Subcutaneous abdominal adipose tissue (tissue), 5 donors: ENCODE measurements around the gene ZNF446.
A peak's percentile ranks its signal among the peaks of the same experiment; 100 is the strongest.

Experiments
- H3K27ac ChIP-seq: one replicate; pipeline ENCODE4 v1.7.0; 2013; ENCODE audit warnings: low read depth, mild to moderate bottlenecking, inconsistent platforms, low read length, moderate library complexity
- H3K27me3 ChIP-seq, 5 donors: one replicate each; pipeline ENCODE4 v1.7.0; 2013; ENCODE audit warnings: low read length in 5 of 5, inconsistent platforms in 1 of 5; ENCODE audit not compliant: control insufficient read depth in 5 of 5, insufficient read depth in 4 of 5
- H3K36me3 ChIP-seq, 5 donors: one replicate each; pipeline ENCODE4 v1.7.0; 2013; ENCODE audit warnings: low read length in 5 of 5; ENCODE audit not compliant: control insufficient read depth in 5 of 5, insufficient read depth in 5 of 5
- H3K4me1 ChIP-seq, 5 donors: one replicate each; pipeline ENCODE4 v1.7.0; 2013; ENCODE audit warnings: low read length in 5 of 5, mild to moderate bottlenecking in 3 of 5, moderate library complexity in 1 of 5; ENCODE audit not compliant: control insufficient read depth in 5 of 5, insufficient read depth in 5 of 5
- H3K4me3 ChIP-seq, 5 donors: one replicate each; pipeline ENCODE4 v1.7.0; 2013; ENCODE audit warnings: low read length in 5 of 5, low read depth in 1 of 5
- H3K9ac ChIP-seq, 5 donors: one replicate each; pipeline ENCODE4 v1.7.0; 2013; ENCODE audit warnings: low read length in 5 of 5, mild to moderate bottlenecking in 4 of 5, moderate library complexity in 3 of 5
- H3K9me3 ChIP-seq, 5 donors: one replicate each; pipeline ENCODE4 v1.7.0; 2013; ENCODE audit warnings: low read length in 5 of 5; ENCODE audit not compliant: control insufficient read depth in 5 of 5
- donor health status: healthy.
- donor health status: healthy.
- donor health status: healthy.
- donor health status: healthy.
- donor health status: healthy.

ZNF446 gene

GRCh38 chr19:58513694-58514563 is 37.8 kb downstream of the ZNF446 start:
- H3K9ac ChIP-seq, result peak overlapping the region in 4 of 5 donors; percentile 2 to 76 (median 24)

GRCh38 chr19:58514564-58515022 is 38.4 kb downstream of the ZNF446 start:
- H3K9me3 ChIP-seq, result no peaks in the 10 kb centered on the region
- no peak overlapping the region for H3K27ac ChIP-seq
- H3K9ac ChIP-seq, result peak overlapping the region in 3 of 5 donors; percentile 2 to 69 (median 34)
- H3K4me3 ChIP-seq, result peak overlapping the region in 4 of 5 donors; percentile 23 to 63 (median 53)
- peaks cover 0 to 25% (median 20%) of the 10 kb centered on the region in 5 donors for H3K36me3 ChIP-seq
- peaks cover 10 to 48% (median 39%) of the 10 kb centered on the region in 5 donors for H3K4me1 ChIP-seq
- no peaks in the 10 kb centered on the region for H3K27me3 ChIP-seq

More at GRCh38 chr19:58513694-58514563, 37.8 kb downstream of the ZNF446 start:
- Histone ChIP-seq H3K9me3 (no peaks in the 10 kb centered on the region), H3K4me3 (peak overlapping the region; percentile 45 to 63 (median 61)), H3K36me3 (peaks cover 0 to 25% (median 20%) of the 10 kb centered on the region in 5 donors), H3K4me1 (peaks cover 10 to 46% (median 38%) of the 10 kb centered on the region in 5 donors), H3K27me3 (no peaks in the 10 kb centered on the region), H3K27ac (no peak overlapping the region)

GRCh38 chr19:58515259-58515658 is 39.1 kb downstream of the ZNF446 start:
- Histone ChIP-seq H3K27ac (no peak overlapping the region), H3K9me3 (no peaks in the 10 kb centered on the region), H3K27me3 (no peaks in the 10 kb centered on the region), H3K4me3 (no peak overlapping the region), H3K4me1 (peaks cover 12 to 53% (median 44%) of the 10 kb centered on the region in 5 donors), H3K9ac (peak overlapping the region in 2 of 5 donors; percentile 4 to 60), H3K36me3 (peaks cover 0 to 25% (median 20%) of the 10 kb centered on the region in 5 donors)

- Histone ChIP-seq H3K36me3 (peaks cover 0 to 25% (median 20%) of the 10 kb centered on the region in 5 donors), H3K27ac (no peak overlapping the region), H3K4me3 (no peak overlapping the region), H3K9me3 (no peaks in the 10 kb centered on the region), H3K9ac (peak overlapping the region in 1 of 5 donors; percentile 47), H3K27me3 (no peaks in the 10 kb centered on the region), H3K4me1 (peaks cover 15 to 59% (median 48%) of the 10 kb centered on the region in 5 donors)
These were observed 40.2 kb downstream of the ZNF446 start for GRCh38 chr19:58516246-58516836.

- peak overlapping the region in 1 of 5 donors; percentile 96 for H3K9ac ChIP-seq
- H3K4me3 ChIP-seq, result no peak overlapping the region
- no peak overlapping the region for H3K27ac ChIP-seq
- peaks cover 15 to 64% (median 48%) of the 10 kb centered on the region in 5 donors for H3K4me1 ChIP-seq
- peaks cover 0 to 25% (median 20%) of the 10 kb centered on the region in 5 donors for H3K36me3 ChIP-seq
- no peaks in the 10 kb centered on the region for H3K27me3 ChIP-seq
- H3K9me3 ChIP-seq, result no peaks in the 10 kb centered on the region
These were observed 41.0 kb downstream of the ZNF446 start for GRCh38 chr19:58516964-58517833.

- H3K4me3 ChIP-seq, result peak overlapping the region; percentile 83 to 92 (median 91)
- H3K9me3 ChIP-seq, result no peaks in the 10 kb centered on the region
- H3K36me3 ChIP-seq, result peaks cover 0 to 23% (median 19%) of the 10 kb centered on the region in 5 donors
- peak overlapping the region; percentile 76 to 96 (median 92) for H3K9ac ChIP-seq
- H3K27me3 ChIP-seq, result no peaks in the 10 kb centered on the region
- H3K27ac ChIP-seq, result peak overlapping the region; percentile 93
- H3K4me1 ChIP-seq, result peaks cover 15 to 61% (median 47%) of the 10 kb centered on the region in 5 donors
These were observed 42.3 kb downstream of the ZNF446 start for GRCh38 chr19:58518256-58519086.

GRCh38 chr19:58519087-58519354 is 42.9 kb downstream of the ZNF446 start:
- H3K27ac ChIP-seq, result peak overlapping the region; percentile 93
- peak overlapping the region; percentile 83 to 92 (median 91) for H3K4me3 ChIP-seq
- H3K4me1 ChIP-seq, result peaks cover 15 to 55% (median 41%) of the 10 kb centered on the region in 5 donors
- no peaks in the 10 kb centered on the region for H3K27me3 ChIP-seq
- H3K9ac ChIP-seq, result peak overlapping the region; percentile 76 to 96 (median 92)
- no peaks in the 10 kb centered on the region for H3K9me3 ChIP-seq
- H3K36me3 ChIP-seq, result peaks cover 0 to 23% (median 19%) of the 10 kb centered on the region in 5 donors

- no peaks in the 10 kb centered on the region for H3K27me3 ChIP-seq
- peaks cover 0 to 23% (median 19%) of the 10 kb centered on the region in 5 donors for H3K36me3 ChIP-seq
- no peaks in the 10 kb centered on the region for H3K9me3 ChIP-seq
- H3K4me3 ChIP-seq, result peak within 1 kb of the TSS; percentile 83 to 92 (median 91)
- peaks cover 13 to 50% (median 37%) of the 10 kb centered on the region in 5 donors for H3K4me1 ChIP-seq
- peak within 1 kb of the TSS; percentile 93 for H3K27ac ChIP-seq
- H3K9ac ChIP-seq, result peak within 1 kb of the TSS; percentile 76 to 96 (median 92)
These were observed 43.5 kb downstream of the ZNF446 start, which contains the start of gene ZBTB45 for GRCh38 chr19:58519355-58520256. Gene ZBTB45 (minus strand): TSS chr19:58519810. CDS start chr19:58517673, 2,137 bp downstream.
